Measurements from ENCODE around the gene IFNGR1. TPM values are rescaled to one million over a fixed set of nuclear protein-coding genes. Genes with fewer than 3 reads are reported as not detected.

The IFNGR1 gene
- total RNA-seq, 3 donors from 2014 or later: 126 to 207 (median 144) TPM

- Histone ChIP-seq H3K27ac (peak overlapping the region; percentile 45 to 74), H3K27me3 (no peaks in the 10 kb centered on the region), H3K4me3 (no peak overlapping the region), H3K4me1 (peaks cover 0 to 8% of the 10 kb centered on the region in 2 donors), H3K36me3 (no peaks in the 10 kb centered on the region), H3K9me3 (no peaks in the 10 kb centered on the region)
- intact Hi-C loops (cut with DNase I; ENCODE audit: low total_unique reads): no loop called here
- TF ChIP-seq CTCF (IDR thresholded peaks at IDR 0.05) (no peak), POLR2AphosphoS5 (IDR thresholded peaks at IDR 0.05) (peak in 1 of 3 donors; percentile 40), POLR2A (IDR thresholded peaks at IDR 0.05) (no peak)
- peak in 1 of 2 donors; percentile 52 for DNase-seq (ENCODE audit: low spot score in 2 of 2)
Observed at GRCh38 chr6:137223370-137224131, 4.4 kb upstream of the IFNGR1 start.

- H3K27ac ChIP-seq: peak overlapping the region; percentile 67 to 100
- H3K9me3 ChIP-seq: no peaks in the 10 kb centered on the region
- H3K27me3 ChIP-seq: no peaks in the 10 kb centered on the region
- H3K36me3 ChIP-seq: no peaks in the 10 kb centered on the region
- intact Hi-C loops (cut with DNase I; ENCODE audit: low total_unique reads): no loop called here
- no peak for DNase-seq (ENCODE audit: low spot score in 2 of 2)
- H3K4me1 ChIP-seq: peaks cover 0 to 8% of the 10 kb centered on the region in 2 donors
- no peak overlapping the region for H3K4me3 ChIP-seq
- TF ChIP-seq CTCF (IDR thresholded peaks at IDR 0.05): no peak
- no peak for TF ChIP-seq POLR2A (IDR thresholded peaks at IDR 0.05)
- no peak for TF ChIP-seq POLR2AphosphoS5 (IDR thresholded peaks at IDR 0.05)
Observed at GRCh38 chr6:137222381-137222780, 3.2 kb upstream of the IFNGR1 start.

- no peaks in the 10 kb centered on the region for H3K9me3 ChIP-seq
- no peaks in the 10 kb centered on the region for H3K27me3 ChIP-seq
- H3K27ac ChIP-seq: peak overlapping the region; percentile 99 to 100
- peak overlapping the region; percentile 91 to 95 (median 95) for H3K4me3 ChIP-seq
- H3K36me3 ChIP-seq: no peaks in the 10 kb centered on the region
- no peak for TF ChIP-seq POLR2AphosphoS5 (IDR thresholded peaks at IDR 0.05)
- no peak for TF ChIP-seq CTCF (IDR thresholded peaks at IDR 0.05)
- TF ChIP-seq POLR2A (IDR thresholded peaks at IDR 0.05): no peak
- no peak for DNase-seq (ENCODE audit: low spot score in 2 of 2)
- intact Hi-C loops (cut with DNase I; ENCODE audit: low total_unique reads): no loop called here
- H3K4me1 ChIP-seq: peaks cover 0 to 19% of the 10 kb centered on the region in 2 donors
Observed at GRCh38 chr6:137219664-137220252, 573 bp upstream of the IFNGR1 start.

GRCh38 chr6:137218473-137218916 lies 690 bp downstream of the IFNGR1 start:
- DNase-seq (ENCODE audit: low spot score in 2 of 2): peak in 1 of 2 donors; percentile 37
- H3K27me3 ChIP-seq: no peaks in the 10 kb centered on the region
- peaks cover 0 to 25% of the 10 kb centered on the region in 2 donors for H3K4me1 ChIP-seq
- intact Hi-C loops (cut with DNase I; ENCODE audit: low total_unique reads): no loop called here
- peak overlapping the region; percentile 91 to 95 (median 95) for H3K4me3 ChIP-seq
- peak overlapping the region; percentile 99 to 100 for H3K27ac ChIP-seq
- no peaks in the 10 kb centered on the region for H3K9me3 ChIP-seq
- no peaks in the 10 kb centered on the region for H3K36me3 ChIP-seq
- TF ChIP-seq POLR2AphosphoS5 (IDR thresholded peaks at IDR 0.05) (peak in 1 of 3 donors; percentile 34), CTCF (IDR thresholded peaks at IDR 0.05) (no peak), POLR2A (IDR thresholded peaks at IDR 0.05) (no peak)

Measured in breast epithelium (tissue), 4 donors.